GM12878 (cell line): ENCODE measurements around the gene CMTR2. TPM values are rescaled to one million over a fixed set of nuclear protein-coding genes. Genes with fewer than 3 reads are reported as not detected.

ENCODE experiments used
- ATAC-seq: fragments of 200-7000 bp; cut with Tn5 transposase; 3 replicates; pipeline ENCODE4 v1.9.1; 2020; ENCODE audit warnings: mild to moderate bottlenecking, moderate library complexity
- BruUV-seq: library from RNA; stranded (reverse); fragments of 400-500 nt; replicated peaks from 2 replicates; lab custom pipeline; 2021; lab: Mats Ljungman, UMichigan
- CTCF ChIA-PET: fragments of 300-600 bp; sonication (Branson Sonifier 250); formaldehyde crosslinking; extraction: SDS; loops from one replicate; lab custom pipeline; 2021; ENCODE audit warnings: inconsistent platforms; lab: Yijun Ruan, JAX
- POLR2A ChIA-PET: fragments of 350-600 bp; formaldehyde crosslinking; extraction: SDS; loops from one replicate; lab custom pipeline; 2021; ENCODE audit warnings: inconsistent platforms; lab: Charles Lee
- RAD21 ChIA-PET: fragments of 300-600 bp; sonication (Branson Sonifier 250); formaldehyde crosslinking; loops from one replicate; lab custom pipeline; 2023; ENCODE audit warnings: antibody characterized with exemption; ENCODE audit not compliant: unreplicated experiment; lab: Charles Lee
- SMC1A ChIA-PET: fragments of 300-600 bp; sonication (Branson Sonifier 250); formaldehyde crosslinking; loops from one replicate; lab custom pipeline; 2023; ENCODE audit not compliant: unreplicated experiment, uncharacterized antibody; lab: Charles Lee
- DNase-seq: peaks from one replicate; pipeline ENCODE4 v3.0.0-alpha.2; 2011; ENCODE audit warnings: low read depth, low spot score
- FAIRE-seq: peaks from 3 replicates; lab custom pipeline; 2011; peaks lifted over from hg19 to GRCh38; lab: Jason Lieb, UNC
- H2AFZ ChIP-seq: 2 replicates; pipeline ENCODE4 v1.6.0; 2011; ENCODE audit warnings: low read depth, low read length, control low read depth; ENCODE audit not compliant: control insufficient read depth
- H3K27ac ChIP-seq: 2 replicates; pipeline ENCODE4 v1.5.1; 2011; ENCODE audit warnings: control low read depth; ENCODE audit not compliant: control insufficient read depth, insufficient read depth
- H3K27me3 ChIP-seq, 2 experiments: replicated peaks in 1 of 2; 2 replicates each; pipeline versions ENCODE4 v1.6.0 to v1.6.1; 2011; ENCODE audit warnings: low read length in 1 of 2; ENCODE audit not compliant: control insufficient read depth in 2 of 2, insufficient read depth in 2 of 2
- H3K36me3 ChIP-seq, 2 experiments: 2 replicates each; pipeline ENCODE4 v1.5.1; 2011; ENCODE audit warnings: low read length in 1 of 2; ENCODE audit not compliant: control insufficient read depth in 2 of 2, insufficient read depth in 2 of 2
- H3K4me1 ChIP-seq: 2 replicates; pipeline ENCODE4 v1.6.1; 2011; ENCODE audit warnings: mild to moderate bottlenecking, low read length, moderate library complexity, mixed read lengths; ENCODE audit not compliant: control insufficient read depth, insufficient read depth
- H3K4me2 ChIP-seq: 2 replicates; pipeline ENCODE4 v1.6.0; 2011; ENCODE audit warnings: control low read depth; ENCODE audit not compliant: control insufficient read depth, insufficient read depth
- H3K4me3 ChIP-seq: fragments of 200-600 bp; sonication (generic); 2 replicates; pipeline ENCODE4 v1.5.1; 2016
- H3K79me2 ChIP-seq: 2 replicates; pipeline ENCODE4 v1.6.0; 2011; ENCODE audit warnings: low read length; ENCODE audit not compliant: control insufficient read depth, insufficient read depth
- H3K9ac ChIP-seq: 2 replicates; pipeline ENCODE4 v1.8.0; 2011; ENCODE audit warnings: low read length, control low read depth, mixed read lengths; ENCODE audit not compliant: control insufficient read depth, insufficient read depth
- H3K9me3 ChIP-seq: replicated peaks from 3 replicates; pipeline ENCODE4 v1.5.1; 2011; ENCODE audit warnings: mild to moderate bottlenecking, low read length; ENCODE audit not compliant: control insufficient read depth, insufficient read depth
- H4K20me1 ChIP-seq: 2 replicates; pipeline ENCODE4 v1.6.0; 2011; ENCODE audit not compliant: control insufficient read depth, insufficient read depth
- BCL3 ChIP-seq: IDR thresholded peaks from 2 replicates; pipeline ENCODE4 v1.6.1; 2011; ENCODE audit warnings: borderline replicate concordance, low read depth, mild to moderate bottlenecking, moderate library complexity, low read length; ENCODE audit not compliant: insufficient read depth, poor library complexity, severe bottlenecking
- FOXM1 ChIP-seq: IDR thresholded peaks from 2 replicates; pipeline ENCODE4 v1.6.1; 2012; ENCODE audit warnings: low read depth, mild to moderate bottlenecking, inconsistent platforms, low read length, moderate library complexity
- IRF5 ChIP-seq: fragments of 450-650 bp; IDR thresholded peaks from 2 replicates; pipeline ENCODE4 v1.6.1; 2017; ENCODE audit warnings: borderline replicate concordance
- KLF5 ChIP-seq: fragments of 450-650 bp; IDR thresholded peaks from 2 replicates; pipeline ENCODE4 v1.6.1; 2014; ENCODE audit warnings: mild to moderate bottlenecking; ENCODE audit not compliant: partially characterized antibody
- RBBP5 ChIP-seq: fragments of 200-600 bp; sonication (generic); conservative IDR thresholded peaks from 2 replicates; pipeline ENCODE4 v1.6.1; 2016
- STAT1 ChIP-seq: fragments of 450-650 bp; conservative IDR thresholded peaks from 2 replicates; pipeline ENCODE4 v1.6.1; 2014; ENCODE audit warnings: antibody characterized with exemption, mild to moderate bottlenecking
- YBX1 ChIP-seq: fragments of 450-650 bp; IDR thresholded peaks from 2 replicates; pipeline ENCODE4 v1.6.1; 2016; ENCODE audit warnings: antibody characterized with exemption
- ZSCAN29 ChIP-seq: fragments of 450-650 bp; IDR thresholded peaks from 2 replicates; pipeline ENCODE4 v1.6.1; 2017; ENCODE audit warnings: mild to moderate bottlenecking, moderate library complexity
- WGBS: methylation state at CpG from one replicate; pipeline ENCODE4 v1.1.6; 2016; ENCODE audit warnings: low lambda C conversion rate; ENCODE audit not compliant: insufficient replicate concordance, insufficient coverage; ENCODE audit errors: missing lambda C conversion rate; 5-methylcytosine and 5-hydroxymethylcytosine counted together
- in situ Hi-C: fragments of 300-500 bp; cut with MboI; formaldehyde crosslinking; loops from 9 replicates; pipeline ENCODE4 v1.14.3; 2018; ENCODE audit warnings: mixed read lengths
- intact Hi-C: fragments of 100-400 bp; cut with micrococcal nuclease; formaldehyde crosslinking; loops from one replicate; pipeline ENCODE4 v1.14.2; 2022; ENCODE audit not compliant: unreplicated experiment
- polyA plus RNA-seq, 11 experiments: library from polyadenylated mRNA; depleted of rRNA in 4 of 11; unstranded in 6 of 11; stranded (reverse) in 5 of 11; fragments of >200 nt; fragmentation: Nextera tagmentation in 4 of 11; fragmentation: Illumina TruSeq in 1 of 11; extraction: Ambion mirVana in 4 of 11; extraction: Trizol in 1 of 11; gene quantifications; 1 replicate in 1 of 11; 2 replicates in 10 of 11; pipeline versions ENCODE4 v1.2.1 to v1.2.3, GENCODE V29; 2011 to 2016; ENCODE audit warnings: inconsistent platforms in 2 of 11, missing spikeins in 2 of 11, low read depth in 1 of 11
- total RNA-seq, 4 experiments: library from RNA; depleted of rRNA in 3 of 4; stranded (reverse); fragments of >200 nt in 3 of 4; fragmentation: Illumina TruSeq in 1 of 4; extraction: Trizol in 1 of 4; gene quantifications; 2 replicates each; pipeline versions ENCODE4 v1.2.1 to v1.2.3, GENCODE V29; 2013 to 2021

The CMTR2 gene
- total and polyA plus RNA-seq, 10 of the 15 experiments (the other 5 are each of a cell fraction or from before 2014, with no cell fraction given), result 6.5 to 37.0 (median 20.9) TPM

- Histone ChIP-seq H3K27ac (no peak overlapping the region), H3K79me2 (peaks cover 5% of the 10 kb centered on the region), H3K9ac (no peak overlapping the region), H3K4me1 (peaks cover 4% of the 10 kb centered on the region; the same call in 1 of the 2 replicates), H3K9me3 (no peaks in the 10 kb centered on the region; the same call in 2 of the 3 replicates), H4K20me1 (no peaks in the 10 kb centered on the region), H3K4me3 (no peak overlapping the region), H3K36me3 (peaks cover 0 to 20% of the 10 kb centered on the region in 2 experiments; a peak in 2 of 4 replicates), H2AFZ (no peak overlapping the region), H3K27me3 (no peaks in the 10 kb centered on the region), H3K4me2 (no peak overlapping the region)
- ChIA-PET SMC1A (interaction anchor here (0.8 kb wide), 1 partner anchor 328 kb away, joined by 3 read pairs; no protein-coding TSS in a partner anchor), RAD21 (no interaction called here), CTCF (no interaction called here), POLR2A (no interaction called here)
- BruUV-seq, result no TSS peak
- in situ Hi-C loops (no loop called here), intact Hi-C loops (no loop called here)
- WGBS, result 95% methylated on average over 3 of the region's 3 CpGs
- DNase-seq (no peak), ATAC-seq (no peak), FAIRE-seq (no peak)
- TF ChIP-seq FOXM1 (no peak), KLF5 (no peak)
Measured at GRCh38 chr16:71282943-71283342, 6.3 kb downstream of the CMTR2 start.

GRCh38 chr16:71276589-71277334, 12.4 kb downstream of the CMTR2 start:
- CTCF ChIA-PET, result no interaction called here
- H3K9me3 ChIP-seq, result no peaks in the 10 kb centered on the region
- intact Hi-C loops (no loop called here), in situ Hi-C loops (no loop called here)
- TF ChIP-seq YBX1 (no peak), BCL3 (no peak), STAT1 (no peak), RBBP5 (no peak), IRF5 (no peak), ZSCAN29 (no peak)
- ATAC-seq (no peak), FAIRE-seq (no peak), DNase-seq (no peak)
- H3K4me3 ChIP-seq, result no peak overlapping the region
- RAD21 ChIA-PET, result no interaction called here
- POLR2A ChIA-PET, result no interaction called here
- H3K27ac ChIP-seq, result no peak overlapping the region
- no peaks in the 10 kb centered on the region for H4K20me1 ChIP-seq
- SMC1A ChIA-PET, result no interaction called here
- no peaks in the 10 kb centered on the region for H3K36me3 ChIP-seq
- no TSS peak for BruUV-seq
- no peak overlapping the region for H3K4me2 ChIP-seq
- no peaks in the 10 kb centered on the region for H3K27me3 ChIP-seq
- no peak overlapping the region for H3K9ac ChIP-seq
- no peak overlapping the region for H2AFZ ChIP-seq
- H3K4me1 ChIP-seq, result no peaks in the 10 kb centered on the region
- WGBS, result 83% methylated on average over 4 of the region's 4 CpGs
- H3K79me2 ChIP-seq, result no peaks in the 10 kb centered on the region
